CD4-positive, alpha-beta T cell (primary cell): ENCODE measurements around the gene B4GALT5. TPM values are rescaled to one million over a fixed set of nuclear protein-coding genes. Genes with fewer than 3 reads are reported as not detected.

Experiments
- ATAC-seq: fragments of 200-7000 bp; cut with Tn5 transposase; one replicate; pipeline ENCODE4 v1.10.0; 2022; ENCODE audit warnings: mild to moderate bottlenecking; ENCODE audit not compliant: poor library complexity
- CTCF ChIA-PET: fragments of 350-600 bp; sonication (Branson Sonifier 250); formaldehyde crosslinking; loops from one replicate; lab custom pipeline; 2021; ENCODE audit warnings: antibody characterized with exemption, inconsistent platforms; lab: Charles Lee
- POLR2A ChIA-PET: fragments of 350-600 bp; sonication (Branson Sonifier 250); formaldehyde crosslinking; loops from one replicate; lab custom pipeline; 2021; ENCODE audit warnings: antibody characterized with exemption, inconsistent platforms; lab: Charles Lee
- DNase-seq, 14 experiments: peaks; one replicate each; pipeline ENCODE4 v3.0.0-alpha.2; 2013 to 2020; ENCODE audit warnings: mixed read lengths in 2 of 14
- H3K27ac ChIP-seq, 2 donors: one replicate each; pipeline versions ENCODE4 v1.5.1 to v1.7.0; 2013; ENCODE audit warnings: low read length in 2 of 2, low read depth in 1 of 2, mild to moderate bottlenecking in 1 of 2
- H3K27me3 ChIP-seq, 2 experiments: 1 replicate in 1 of 2; 2 replicates in 1 of 2; pipeline versions ENCODE4 v1.6.1 to v1.7.0; 2013; ENCODE audit warnings: low read length in 2 of 2, control low read depth in 1 of 2, mild to moderate bottlenecking in 1 of 2, moderate library complexity in 1 of 2; ENCODE audit not compliant: insufficient read depth in 2 of 2, control insufficient read depth in 1 of 2
- H3K36me3 ChIP-seq: one replicate; pipeline ENCODE4 v1.6.1; 2013; ENCODE audit warnings: low read length, control low read depth; ENCODE audit not compliant: insufficient read depth
- H3K4me1 ChIP-seq: one replicate; pipeline ENCODE4 v1.6.1; 2013; ENCODE audit warnings: low read length, control low read depth; ENCODE audit not compliant: insufficient read depth
- H3K4me3 ChIP-seq: one replicate; pipeline ENCODE4 v1.5.1; 2013; ENCODE audit warnings: mild to moderate bottlenecking, low read length, moderate library complexity
- H3K9me3 ChIP-seq, 2 experiments: 1 replicate in 1 of 2; 2 replicates in 1 of 2; pipeline versions ENCODE4 v1.6.1 to v1.7.0; 2013; ENCODE audit warnings: low read length in 2 of 2, mild to moderate bottlenecking in 2 of 2, control low read depth in 1 of 2, moderate library complexity in 1 of 2; ENCODE audit not compliant: control insufficient read depth in 1 of 2, insufficient read depth in 1 of 2
- H3K27ac Mint-ChIP-seq: one replicate; pipeline ENCODE4 v1.8.0; 2020; ENCODE audit warnings: mixed read lengths
- H3K27me3 Mint-ChIP-seq: one replicate; pipeline ENCODE4 v1.8.0; 2021; ENCODE audit warnings: mixed read lengths
- H3K36me3 Mint-ChIP-seq: one replicate; pipeline ENCODE4 v1.8.0; 2021; ENCODE audit warnings: low read depth, mixed read lengths
- H3K4me1 Mint-ChIP-seq: one replicate; pipeline ENCODE4 v1.8.0; 2021; ENCODE audit warnings: low read depth, mixed read lengths
- H3K4me3 Mint-ChIP-seq: one replicate; pipeline ENCODE4 v1.8.0; 2020; ENCODE audit warnings: mild to moderate bottlenecking, mixed read lengths
- H3K9me3 Mint-ChIP-seq: one replicate; pipeline ENCODE4 v1.8.0; 2020; ENCODE audit warnings: mixed read lengths
- CTCF ChIP-seq: fragments of 200-600 bp; IDR thresholded peaks from one replicate; pipeline ENCODE4 v1.8.0; 2022; ENCODE audit warnings: antibody characterized with exemption, mild to moderate bottlenecking
- intact Hi-C, 2 experiments: fragments of 100-400 bp; cut with DNase I in 1 of 2; cut with micrococcal nuclease in 1 of 2; formaldehyde crosslinking; loops; one replicate each; pipeline versions ENCODE4 v1.15.1 to v1.9.0; 2023 to 2025; cut with DNase I, micrococcal nuclease
- total RNA-seq, 174 experiments: library from RNA in 2 of 174; stranded (reverse) in 2 of 174; gene quantifications; one replicate each; pipeline ENCODE4 v1.2.3 and lab custom pipeline; 2021 to 2026

Gene B4GALT5
- total RNA-seq, 2 experiments from 2014 or later, result 3.1 to 3.2 TPM

GRCh38 chr20:49583669-49584417 lies 129.8 kb downstream of the B4GALT5 start:
- Mint-ChIP-seq H3K27ac (no peak overlapping the region), H3K36me3 (no peaks in the 10 kb centered on the region), H3K4me3 (no peak overlapping the region), H3K27me3 (peaks cover 26% of the 10 kb centered on the region), H3K4me1 (no peaks in the 10 kb centered on the region), H3K9me3 (peaks cover 5% of the 10 kb centered on the region)
- TF ChIP-seq CTCF, result no peak
- CTCF ChIA-PET, result no interaction called here
- H3K9me3 ChIP-seq, result peaks cover 3 to 9% of the 10 kb centered on the region in 2 experiments
- H3K4me1 ChIP-seq, result no peaks in the 10 kb centered on the region
- intact Hi-C loops, result no loop called here
- POLR2A ChIA-PET, result no interaction called here
- H3K27ac ChIP-seq, result no peak overlapping the region
- peak in 2 of 14 experiments; percentile 49 to 55 for DNase-seq
- H3K27me3 ChIP-seq, result peaks cover 0 to 3% of the 10 kb centered on the region in 2 experiments
- no peak overlapping the region for H3K4me3 ChIP-seq
- ATAC-seq, result no peak
- H3K36me3 ChIP-seq, result no peaks in the 10 kb centered on the region

GRCh38 chr20:49583343-49583668 lies 130.4 kb downstream of the B4GALT5 start:
- POLR2A ChIA-PET, result no interaction called here
- Mint-ChIP-seq H3K4me1 (no peaks in the 10 kb centered on the region), H3K27me3 (peaks cover 28% of the 10 kb centered on the region), H3K27ac (no peak overlapping the region), H3K9me3 (peaks cover 5% of the 10 kb centered on the region), H3K4me3 (no peak overlapping the region), H3K36me3 (no peaks in the 10 kb centered on the region)
- no peaks in the 10 kb centered on the region for H3K4me1 ChIP-seq
- peaks cover 3 to 4% of the 10 kb centered on the region in 2 experiments for H3K27me3 ChIP-seq
- ATAC-seq (no peak), DNase-seq (no peak)
- H3K27ac ChIP-seq, result no peak overlapping the region
- TF ChIP-seq CTCF, result no peak
- CTCF ChIA-PET, result no interaction called here
- H3K9me3 ChIP-seq, result peaks cover 3 to 9% of the 10 kb centered on the region in 2 experiments
- no peak overlapping the region for H3K4me3 ChIP-seq
- intact Hi-C loops, result no loop called here
- no peaks in the 10 kb centered on the region for H3K36me3 ChIP-seq

Other genes with a start within 250 kb of the B4GALT5 start
- gene KCNB1, start 231.2 kb downstream of the B4GALT5 start, total RNA-seq, result under 1 TPM; 0.06 to 0.08 TPM
- not detected for gene PTGIS, start 145.7 kb downstream of the B4GALT5 start, total RNA-seq
- 10 to 100 TPM; 29.5 to 30.2 TPM for gene SLC9A8, start 99.0 kb upstream of the B4GALT5 start, total RNA-seq
- 10 to 100 TPM; 16.0 to 16.4 TPM for gene SPATA2, start 201.7 kb upstream of the B4GALT5 start, total RNA-seq
- gene RNF114, start 222.5 kb upstream of the B4GALT5 start, total RNA-seq, result 100 to 1,000 TPM; 129 to 132 TPM